Activated T-cell treated with anti-CD3 and anti-CD28 coated beads, Interleukin-2, amount 50 U/mL, for 1 hour (primary cell): Measurements from ENCODE around the gene CFD.
"Not testable (repeated sequence)": the region's sequence is repeated elsewhere in the genome, so short reads cannot be mapped to it uniquely, and the experiment has no call there.

Source experiments
- DNase-seq: peaks from one replicate; pipeline ENCODE4 v3.0.0-alpha.2; 2020

CFD gene

GRCh38 chr19:853014-853585, 6.4 kb upstream of the CFD start:
- no peak for DNase-seq

- not testable (repeated sequence) for DNase-seq
These were observed 5.7 kb upstream of the CFD start for GRCh38 chr19:853614-854220.

- DNase-seq = no peak
These were observed 4.9 kb upstream of the CFD start for GRCh38 chr19:854549-854948.

GRCh38 chr19:855142-855541, 4.3 kb upstream of the CFD start:
- DNase-seq = no peak

GRCh38 chr19:855566-856120, 3.8 kb upstream of the CFD start:
- DNase-seq = no peak

GRCh38 chr19:858284-858683, 1.2 kb upstream of the CFD start:
- DNase-seq = no peak

GRCh38 chr19:861141-861755, 1.8 kb downstream of the CFD start:
- no peak for DNase-seq

- DNase-seq = peak; percentile 76
These were observed 2.5 kb downstream of the CFD start for GRCh38 chr19:861756-862580.

- peak; percentile 83 for DNase-seq
These were observed 3.3 kb downstream of the CFD start for GRCh38 chr19:862581-863314.

- peak; percentile 29 for DNase-seq
These were observed 3.8 kb downstream of the CFD start for GRCh38 chr19:863315-863620.

- DNase-seq = no peak
These were observed 7.4 kb downstream of the CFD start for GRCh38 chr19:866769-867300.

- DNase-seq = no peak
These were observed 7.9 kb downstream of the CFD start for GRCh38 chr19:867301-867793.

GRCh38 chr19:867855-868457, 8.5 kb downstream of the CFD start:
- DNase-seq = no peak

GRCh38 chr19:868458-869244, 9.2 kb downstream of the CFD start:
- DNase-seq = no peak

GRCh38 chr19:869245-870177, 10.0 kb downstream of the CFD start:
- DNase-seq = no peak

GRCh38 chr19:870314-870713, 10.8 kb downstream of the CFD start:
- DNase-seq = no peak

GRCh38 chr19:870963-871401, 11.5 kb downstream of the CFD start:
- DNase-seq = no peak

GRCh38 chr19:871446-872265, 12.2 kb downstream of the CFD start:
- DNase-seq = no peak
